Loucy (cell line): ENCODE results near the gene FMNL3.

Experiments
- H2AFZ ChIP-seq: fragments of 200-600 bp; sonication (generic); 2 replicates; pipeline ENCODE4 v1.6.0; 2016; ENCODE audit warnings: antibody characterized with exemption, mild to moderate bottlenecking, low read length, moderate library complexity
- H3F3A ChIP-seq: fragments of 200-600 bp; 2 replicates; pipeline ENCODE4 v1.6.0; 2016; ENCODE audit warnings: antibody characterized with exemption, low read depth, mild to moderate bottlenecking
- H3K27me3 ChIP-seq: fragments of 200-600 bp; sonication (generic); 2 replicates; pipeline ENCODE4 v1.6.1; 2014; ENCODE audit warnings: low read length, mild to moderate bottlenecking; ENCODE audit not compliant: insufficient read depth, poor library complexity, severe bottlenecking
- H3K36me3 ChIP-seq: fragments of 200-600 bp; sonication (generic); 2 replicates; pipeline ENCODE4 v1.6.1; 2016; ENCODE audit warnings: low read length; ENCODE audit not compliant: insufficient read depth
- H3K4me1 ChIP-seq: fragments of 200-600 bp; sonication (generic); 2 replicates; pipeline ENCODE4 v1.5.1; 2014; ENCODE audit warnings: low read length, mild to moderate bottlenecking; ENCODE audit not compliant: insufficient read depth, poor library complexity, severe bottlenecking
- H3K4me2 ChIP-seq: fragments of 200-600 bp; sonication (generic); 2 replicates; pipeline ENCODE4 v1.6.0; 2014; ENCODE audit warnings: antibody characterized with exemption, low read length, low read depth, mild to moderate bottlenecking; ENCODE audit not compliant: poor library complexity, severe bottlenecking
- H3K4me3 ChIP-seq: fragments of 200-600 bp; sonication (generic); 2 replicates; pipeline ENCODE4 v1.5.1; 2014; ENCODE audit warnings: low read length, mild to moderate bottlenecking, mixed read lengths; ENCODE audit not compliant: poor library complexity, severe bottlenecking
- H3K79me2 ChIP-seq: fragments of 200-600 bp; sonication (generic); 2 replicates; pipeline ENCODE4 v1.6.1; 2014; ENCODE audit warnings: low read length; ENCODE audit not compliant: insufficient read depth
- H3K9ac ChIP-seq: fragments of 200-600 bp; sonication (generic); 2 replicates; pipeline ENCODE4 v1.6.0; 2014; ENCODE audit warnings: mild to moderate bottlenecking, low read depth, low read length, moderate library complexity; ENCODE audit not compliant: poor library complexity, severe bottlenecking
- H3K9me2 ChIP-seq: fragments of 200-600 bp; sonication (generic); replicated peaks from 2 replicates; pipeline ENCODE4 v1.6.1; 2016; ENCODE audit warnings: low read depth, low read length, mixed read lengths
- H3K9me3 ChIP-seq: fragments of 200-600 bp; sonication (generic); 2 replicates; pipeline ENCODE4 v1.6.1; 2014; ENCODE audit warnings: mild to moderate bottlenecking, antibody characterized with exemption, low read length, low read depth; ENCODE audit not compliant: insufficient read depth
- H4K20me1 ChIP-seq: fragments of 200-600 bp; sonication (generic); 2 replicates; pipeline ENCODE4 v1.6.0; 2014; ENCODE audit warnings: antibody characterized with exemption, low read length, mild to moderate bottlenecking; ENCODE audit not compliant: insufficient read depth, poor library complexity, severe bottlenecking
- EZH2phosphoT487 ChIP-seq: fragments of 200-600 bp; IDR thresholded peaks from 2 replicates; pipeline ENCODE4 v1.6.1; 2018; ENCODE audit warnings: antibody characterized with exemption, mild to moderate bottlenecking, moderate library complexity, borderline replicate concordance
- TF ChIP-seq, protein P1 (sequence below): fragments of 200-600 bp; sonication (generic); conservative IDR thresholded peaks from 2 replicates; pipeline ENCODE4 v1.5.1; 2014; ENCODE audit warnings: mild to moderate bottlenecking, antibody characterized with exemption, low read length

FMNL3 gene

DNA sequence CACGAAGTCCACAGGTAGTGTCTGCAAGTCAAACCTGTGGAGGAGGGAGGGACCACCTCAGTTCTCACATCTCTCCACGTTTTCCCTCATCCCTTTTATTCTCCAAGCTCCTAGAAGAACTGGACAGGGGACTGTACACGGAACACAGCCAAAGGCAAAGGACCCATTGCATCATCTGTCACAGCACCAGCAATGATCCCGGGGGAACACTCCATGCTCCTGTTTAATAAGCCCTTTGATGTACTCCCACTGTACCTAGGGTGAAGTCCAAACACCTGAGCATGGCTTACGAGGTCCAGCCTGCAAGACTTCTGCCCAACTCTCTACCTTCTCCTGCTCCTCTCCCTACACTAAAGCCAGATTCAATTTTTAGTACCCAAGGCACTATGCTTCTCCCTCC is 57.3 kb downstream of the FMNL3 start:
- no peaks in the 10 kb centered on the region for H3K9me3 ChIP-seq
- no peaks in the 10 kb centered on the region for H4K20me1 ChIP-seq
- H3K27me3 ChIP-seq, result no peaks in the 10 kb centered on the region
- no peak overlapping the region for H3K4me2 ChIP-seq
- no peaks in the 10 kb centered on the region for H3F3A ChIP-seq
- no peak overlapping the region for H2AFZ ChIP-seq
- H3K79me2 ChIP-seq, result no peaks in the 10 kb centered on the region
- H3K9ac ChIP-seq, result no peak overlapping the region
- peaks cover 32% of the 10 kb centered on the region for H3K4me1 ChIP-seq
- H3K36me3 ChIP-seq, result peaks cover 84% of the 10 kb centered on the region; the same call in 1 of the 2 replicates
- H3K9me2 ChIP-seq, result no peaks in the 10 kb centered on the region
- TF ChIP-seq, protein P1, sequence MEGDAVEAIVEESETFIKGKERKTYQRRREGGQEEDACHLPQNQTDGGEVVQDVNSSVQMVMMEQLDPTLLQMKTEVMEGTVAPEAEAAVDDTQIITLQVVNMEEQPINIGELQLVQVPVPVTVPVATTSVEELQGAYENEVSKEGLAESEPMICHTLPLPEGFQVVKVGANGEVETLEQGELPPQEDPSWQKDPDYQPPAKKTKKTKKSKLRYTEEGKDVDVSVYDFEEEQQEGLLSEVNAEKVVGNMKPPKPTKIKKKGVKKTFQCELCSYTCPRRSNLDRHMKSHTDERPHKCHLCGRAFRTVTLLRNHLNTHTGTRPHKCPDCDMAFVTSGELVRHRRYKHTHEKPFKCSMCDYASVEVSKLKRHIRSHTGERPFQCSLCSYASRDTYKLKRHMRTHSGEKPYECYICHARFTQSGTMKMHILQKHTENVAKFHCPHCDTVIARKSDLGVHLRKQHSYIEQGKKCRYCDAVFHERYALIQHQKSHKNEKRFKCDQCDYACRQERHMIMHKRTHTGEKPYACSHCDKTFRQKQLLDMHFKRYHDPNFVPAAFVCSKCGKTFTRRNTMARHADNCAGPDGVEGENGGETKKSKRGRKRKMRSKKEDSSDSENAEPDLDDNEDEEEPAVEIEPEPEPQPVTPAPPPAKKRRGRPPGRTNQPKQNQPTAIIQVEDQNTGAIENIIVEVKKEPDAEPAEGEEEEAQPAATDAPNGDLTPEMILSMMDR, result no peak
- TF ChIP-seq EZH2phosphoT487, result no peak
- H3K4me3 ChIP-seq, result no peak overlapping the region

DNA sequence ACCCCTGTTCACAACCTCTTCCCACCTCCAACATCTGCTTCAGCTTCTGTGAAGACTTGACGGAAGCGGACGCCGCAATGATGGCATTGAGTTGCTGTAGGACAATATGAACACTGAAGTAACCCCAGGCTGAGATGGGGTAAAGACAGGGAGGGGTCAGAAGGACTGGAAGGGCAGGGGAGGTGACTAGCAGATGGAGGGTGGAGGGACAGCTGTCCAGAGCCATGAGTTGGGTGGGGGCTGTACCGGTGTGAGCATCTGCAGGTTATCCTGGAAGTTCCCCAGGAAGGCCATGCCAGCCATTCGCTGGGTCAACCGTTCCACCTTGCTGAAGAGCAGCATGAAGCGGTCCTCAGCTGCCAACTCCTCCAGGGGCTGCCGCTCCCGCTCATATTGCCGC is 57.8 kb downstream of the FMNL3 start:
- Histone ChIP-seq H3K4me3 (no peak overlapping the region), H3K36me3 (peaks cover 79% of the 10 kb centered on the region; the same call in 1 of the 2 replicates), H4K20me1 (no peaks in the 10 kb centered on the region), H2AFZ (no peak overlapping the region), H3K9ac (no peak overlapping the region), H3K9me2 (no peaks in the 10 kb centered on the region), H3F3A (no peaks in the 10 kb centered on the region), H3K4me1 (peaks cover 35% of the 10 kb centered on the region), H3K27me3 (no peaks in the 10 kb centered on the region), H3K4me2 (no peak overlapping the region), H3K79me2 (no peaks in the 10 kb centered on the region), H3K9me3 (no peaks in the 10 kb centered on the region)
- TF ChIP-seq EZH2phosphoT487, result no peak
- TF ChIP-seq, protein P1, result no peak

DNA sequence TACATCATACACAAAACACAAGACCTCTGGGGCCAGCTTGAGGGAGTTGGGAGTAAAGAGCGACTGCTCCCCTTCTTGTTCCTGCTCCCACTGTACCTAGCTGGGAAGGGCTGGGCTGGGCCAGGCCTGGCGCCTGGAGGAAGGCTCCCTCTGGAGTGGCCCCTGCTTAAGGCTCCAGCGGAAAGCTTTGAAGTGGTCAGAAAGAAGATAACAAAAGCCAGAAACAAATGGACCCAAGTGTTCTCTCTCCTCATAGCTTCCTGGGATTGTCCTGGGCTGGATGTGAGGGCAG is 58.5 kb downstream of the FMNL3 start:
- H3K27me3 ChIP-seq, result no peaks in the 10 kb centered on the region
- peaks cover 35% of the 10 kb centered on the region for H3K4me1 ChIP-seq
- H2AFZ ChIP-seq, result no peak overlapping the region
- no peaks in the 10 kb centered on the region for H3K79me2 ChIP-seq
- H3K9ac ChIP-seq, result no peak overlapping the region
- H3K4me2 ChIP-seq, result no peak overlapping the region
- no peaks in the 10 kb centered on the region for H3K9me2 ChIP-seq
- H3K36me3 ChIP-seq, result peaks cover 73% of the 10 kb centered on the region; the same call in 1 of the 2 replicates
- TF ChIP-seq, protein P1, result no peak
- TF ChIP-seq EZH2phosphoT487, result no peak
- H3K4me3 ChIP-seq, result no peak overlapping the region
- no peaks in the 10 kb centered on the region for H4K20me1 ChIP-seq
- H3F3A ChIP-seq, result no peaks in the 10 kb centered on the region
- H3K9me3 ChIP-seq, result no peaks in the 10 kb centered on the region
